NCI-H460 (cell line): ENCODE data around the gene IPO7. TPM values are rescaled to one million over a fixed set of nuclear protein-coding genes. Genes with fewer than 3 reads are reported as not detected.
A peak's percentile ranks its signal among the peaks of the same experiment; 100 is the strongest.
"Not testable (repeated sequence)": the region's sequence is repeated elsewhere in the genome, so short reads cannot be mapped to it uniquely, and the experiment has no call there.

Experiments used
- DNase-seq: peaks from one replicate; pipeline ENCODE4 v3.0.0-alpha.2; 2016; ENCODE audit warnings: low read depth; ENCODE audit errors: extremely low read depth
- polyA plus RNA-seq: library from polyadenylated mRNA; depleted of rRNA; stranded (reverse); fragments of >200 nt; gene quantifications from 2 replicates; pipeline ENCODE4 v1.2.3, GENCODE V29; 2014; cell fraction: nucleus; rRNA removed
- total RNA-seq: library from RNA; depleted of rRNA; stranded (reverse); fragments of >200 nt; shearing (Covaris generic); gene quantifications from 2 replicates; pipeline ENCODE4 v1.2.3, GENCODE V29; 2014; rRNA removed

Gene IPO7
- total RNA-seq = 126 and 141 TPM in 2 replicates
- 96.7 and 149 TPM in 2 replicates for polyA plus RNA-seq

GRCh38 chr11:9384535-9385326, at the start of gene IPO7:
Gene IPO7 (plus strand): TSS chr11:9384652. CDS start chr11:9384764, 112 bp downstream.
- DNase-seq = peak; percentile 82

GRCh38 chr11:9341638-9342178, 42.7 kb upstream of the IPO7 start:
- no peak for DNase-seq

- DNase-seq = no peak
Observed at GRCh38 chr11:9344061-9344680, 40.3 kb upstream of the IPO7 start.

- no peak for DNase-seq
Observed at GRCh38 chr11:9347100-9347499, 37.4 kb upstream of the IPO7 start.

GRCh38 chr11:9347779-9348178, 36.7 kb upstream of the IPO7 start:
- DNase-seq = not testable (repeated sequence)

- DNase-seq = no peak
Observed at GRCh38 chr11:9351321-9351881, 33.1 kb upstream of the IPO7 start.

GRCh38 chr11:9357041-9357440, 27.4 kb upstream of the IPO7 start:
- no peak for DNase-seq

GRCh38 chr11:9360862-9361622, 23.4 kb upstream of the IPO7 start:
- not testable (repeated sequence) for DNase-seq

GRCh38 chr11:9362393-9362863, 22.0 kb upstream of the IPO7 start:
- DNase-seq = no peak

- peak; percentile 95 for DNase-seq
Observed at GRCh38 chr11:9363954-9364912, 20.2 kb upstream of the IPO7 start.

GRCh38 chr11:9367551-9367950, 16.9 kb upstream of the IPO7 start:
- no peak for DNase-seq

- DNase-seq = no peak
Observed at GRCh38 chr11:9377036-9377435, 7.4 kb upstream of the IPO7 start.

- no peak for DNase-seq
Observed at GRCh38 chr11:9379041-9379440, 5.4 kb upstream of the IPO7 start.

- no peak for DNase-seq
Observed at GRCh38 chr11:9380773-9381172, 3.7 kb upstream of the IPO7 start.

GRCh38 chr11:9385327-9385899, 961 bp downstream of the IPO7 start:
- DNase-seq = peak; percentile 16

- DNase-seq = no peak
Observed at GRCh38 chr11:9386086-9386485, 1.6 kb downstream of the IPO7 start.

- no peak for DNase-seq
Observed at GRCh38 chr11:9386901-9387300, 2.4 kb downstream of the IPO7 start.

- no peak for DNase-seq
Observed at GRCh38 chr11:9396310-9396709, 11.9 kb downstream of the IPO7 start.

GRCh38 chr11:9396752-9397151, 12.3 kb downstream of the IPO7 start:
- DNase-seq = no peak
